SU-DHL-6 (cell line): ENCODE data around the gene NUP58.

Experiments used
- H2AFZ ChIP-seq: fragments of 200-600 bp; sonication (generic); 2 replicates; pipeline ENCODE4 v1.6.1; 2014; ENCODE audit warnings: low read depth, mild to moderate bottlenecking, moderate library complexity, mixed read lengths, antibody characterized with exemption, low read length; ENCODE audit not compliant: severe bottlenecking
- H3F3A ChIP-seq: fragments of 200-600 bp; shearing (Covaris generic); 2 replicates; pipeline ENCODE4 v1.6.0; 2016; ENCODE audit warnings: antibody characterized with exemption, mild to moderate bottlenecking; ENCODE audit not compliant: insufficient read depth
- H3K27ac ChIP-seq: fragments of 200-600 bp; sonication (generic); 2 replicates; pipeline ENCODE4 v1.5.1; 2016; ENCODE audit warnings: low read depth, mild to moderate bottlenecking, low read length, moderate library complexity, mixed read lengths
- H3K27me3 ChIP-seq: fragments of 200-600 bp; sonication (generic), shearing (Covaris generic); 2 replicates; pipeline ENCODE4 v1.6.0; 2014; ENCODE audit warnings: mild to moderate bottlenecking, low read length
- H3K36me3 ChIP-seq: fragments of 200-600 bp; sonication (generic); 2 replicates; pipeline ENCODE4 v1.6.1; 2014; ENCODE audit warnings: mild to moderate bottlenecking, low read length, mixed read lengths
- H3K4me2 ChIP-seq: fragments of 300-600, 200-600 bp; shearing (Covaris generic), sonication (generic); 2 replicates; pipeline ENCODE4 v1.6.0; 2014; ENCODE audit warnings: low read length, low read depth, mild to moderate bottlenecking; ENCODE audit not compliant: poor library complexity, severe bottlenecking
- H3K4me3 ChIP-seq: fragments of 200-600 bp; sonication (generic); 2 replicates; pipeline ENCODE4 v1.5.1; 2014; ENCODE audit warnings: antibody characterized with exemption, low read length, mild to moderate bottlenecking, mixed read lengths; ENCODE audit not compliant: insufficient read depth, poor library complexity, severe bottlenecking
- H3K79me2 ChIP-seq: fragments of 200-600 bp; sonication (generic); 2 replicates; pipeline ENCODE4 v1.6.1; 2014; ENCODE audit warnings: mild to moderate bottlenecking, low read length, moderate library complexity; ENCODE audit not compliant: insufficient read depth
- H3K9ac ChIP-seq: fragments of 200-600 bp; sonication (generic); 2 replicates; pipeline ENCODE4 v1.7.0; 2014; ENCODE audit warnings: mild to moderate bottlenecking, low read length
- H3K9me2 ChIP-seq: fragments of 200-600 bp; sonication (generic); replicated peaks from 2 replicates; pipeline ENCODE4 v1.6.1; 2014; ENCODE audit warnings: low read length; ENCODE audit not compliant: insufficient read depth
- H3K9me3 ChIP-seq: fragments of 200-600 bp; sonication (generic); 2 replicates; pipeline ENCODE4 v1.6.1; 2014; ENCODE audit warnings: low read length, mixed read lengths; ENCODE audit not compliant: insufficient read depth
- H4K20me1 ChIP-seq: fragments of 200-600 bp; sonication (generic); 2 replicates; pipeline ENCODE4 v1.6.1; 2014; ENCODE audit warnings: low read depth, mild to moderate bottlenecking, antibody characterized with exemption, low read length, moderate library complexity, mixed read lengths
- EZH2phosphoT487 ChIP-seq: fragments of 200-600 bp; sonication (generic), shearing (Covaris generic); conservative IDR thresholded peaks from 2 replicates; pipeline ENCODE4 v1.6.1; 2018; ENCODE audit warnings: mild to moderate bottlenecking, antibody characterized with exemption, low read length, moderate library complexity, mixed read lengths
- TF ChIP-seq, protein P1 (sequence below): fragments of 200-600 bp; sonication (generic); IDR thresholded peaks from one replicate; pipeline ENCODE4 v1.5.1; 2017; ENCODE audit warnings: antibody characterized with exemption, mild to moderate bottlenecking, low read length, moderate library complexity; ENCODE audit not compliant: insufficient read depth, poor library complexity, severe bottlenecking

The NUP58 gene

DNA sequence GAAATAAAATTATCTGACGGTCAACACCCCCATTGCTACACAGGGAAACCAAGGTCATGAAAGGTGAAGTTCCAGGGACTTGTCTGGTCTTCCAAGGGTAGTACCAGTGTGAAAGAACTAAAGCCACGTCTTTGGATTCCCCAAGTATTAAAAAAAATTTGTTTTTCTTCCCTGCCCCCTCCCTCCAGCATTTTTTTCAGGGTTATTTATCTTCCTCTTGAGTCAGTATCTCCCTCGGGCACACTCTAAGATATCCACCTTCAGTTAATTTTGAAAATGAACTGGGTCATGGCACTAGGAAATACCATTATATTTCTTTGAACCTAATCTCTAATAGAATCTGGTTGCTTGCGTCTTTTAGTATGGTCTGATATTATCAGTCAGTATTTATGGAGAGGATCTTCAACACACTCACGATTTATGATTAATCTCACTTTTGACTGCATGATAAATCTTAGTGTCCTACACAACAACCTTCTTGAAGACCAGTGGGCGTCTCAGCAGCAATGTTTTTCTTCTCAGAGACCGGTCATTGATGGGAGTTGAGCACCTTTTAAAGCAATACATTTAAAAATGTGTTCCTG is 79.4 kb downstream of the NUP58 start:
- no peaks in the 10 kb centered on the region for H3K9me3 ChIP-seq
- no peaks in the 10 kb centered on the region for H3K9me2 ChIP-seq
- TF ChIP-seq, protein P1, sequence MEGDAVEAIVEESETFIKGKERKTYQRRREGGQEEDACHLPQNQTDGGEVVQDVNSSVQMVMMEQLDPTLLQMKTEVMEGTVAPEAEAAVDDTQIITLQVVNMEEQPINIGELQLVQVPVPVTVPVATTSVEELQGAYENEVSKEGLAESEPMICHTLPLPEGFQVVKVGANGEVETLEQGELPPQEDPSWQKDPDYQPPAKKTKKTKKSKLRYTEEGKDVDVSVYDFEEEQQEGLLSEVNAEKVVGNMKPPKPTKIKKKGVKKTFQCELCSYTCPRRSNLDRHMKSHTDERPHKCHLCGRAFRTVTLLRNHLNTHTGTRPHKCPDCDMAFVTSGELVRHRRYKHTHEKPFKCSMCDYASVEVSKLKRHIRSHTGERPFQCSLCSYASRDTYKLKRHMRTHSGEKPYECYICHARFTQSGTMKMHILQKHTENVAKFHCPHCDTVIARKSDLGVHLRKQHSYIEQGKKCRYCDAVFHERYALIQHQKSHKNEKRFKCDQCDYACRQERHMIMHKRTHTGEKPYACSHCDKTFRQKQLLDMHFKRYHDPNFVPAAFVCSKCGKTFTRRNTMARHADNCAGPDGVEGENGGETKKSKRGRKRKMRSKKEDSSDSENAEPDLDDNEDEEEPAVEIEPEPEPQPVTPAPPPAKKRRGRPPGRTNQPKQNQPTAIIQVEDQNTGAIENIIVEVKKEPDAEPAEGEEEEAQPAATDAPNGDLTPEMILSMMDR = no peak
- TF ChIP-seq EZH2phosphoT487 = no peak
- H3K4me2 ChIP-seq = no peak overlapping the region
- no peaks in the 10 kb centered on the region for H3K79me2 ChIP-seq
- H4K20me1 ChIP-seq = no peaks in the 10 kb centered on the region
- no peak overlapping the region for H3K27ac ChIP-seq
- H3K9ac ChIP-seq = no peak overlapping the region
- H3K36me3 ChIP-seq = no peaks in the 10 kb centered on the region
- no peak overlapping the region for H2AFZ ChIP-seq
- H3K27me3 ChIP-seq = no peaks in the 10 kb centered on the region
- no peak overlapping the region for H3K4me3 ChIP-seq
- no peaks in the 10 kb centered on the region for H3F3A ChIP-seq

DNA sequence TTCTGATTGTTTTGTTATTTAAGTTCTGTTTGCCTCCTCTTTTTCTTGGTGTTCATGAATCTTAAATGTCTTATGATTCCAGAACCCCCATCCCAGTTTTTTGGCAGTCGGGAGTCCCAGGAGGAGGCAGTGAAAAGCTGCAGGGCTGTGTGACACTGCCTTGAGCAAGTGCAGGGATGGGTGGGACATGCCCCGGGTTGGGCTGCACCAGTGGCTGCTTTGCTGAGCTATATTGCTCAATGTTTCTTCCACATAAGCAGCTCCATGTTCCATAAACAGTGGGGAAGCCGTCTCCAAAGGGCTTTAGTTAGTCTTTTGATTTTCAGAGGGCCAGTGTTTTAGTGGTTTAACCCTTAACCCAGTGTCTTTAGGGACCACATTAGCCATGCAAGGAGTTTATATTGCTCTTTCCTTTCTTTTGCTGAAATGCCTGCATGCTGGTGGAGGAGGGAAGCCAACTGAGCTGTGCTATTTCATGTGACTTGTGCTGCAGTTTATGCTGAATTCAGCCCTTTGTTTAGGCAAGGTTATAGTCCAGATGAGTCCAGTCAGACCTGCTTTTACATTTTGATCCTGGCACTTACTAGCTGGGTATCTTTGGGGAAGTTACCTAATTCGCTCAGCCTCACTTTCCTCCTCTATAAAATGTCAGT is 83.5 kb downstream of the NUP58 start:
- no peak overlapping the region for H3K27ac ChIP-seq
- no peaks in the 10 kb centered on the region for H4K20me1 ChIP-seq
- H3K9me3 ChIP-seq = no peaks in the 10 kb centered on the region
- H3K36me3 ChIP-seq = no peaks in the 10 kb centered on the region
- H3K9ac ChIP-seq = no peak overlapping the region
- H3K27me3 ChIP-seq = no peaks in the 10 kb centered on the region
- no peaks in the 10 kb centered on the region for H3F3A ChIP-seq
- H3K79me2 ChIP-seq = no peaks in the 10 kb centered on the region
- no peak overlapping the region for H2AFZ ChIP-seq
- no peak overlapping the region for H3K4me2 ChIP-seq
- TF ChIP-seq EZH2phosphoT487 = no peak
- TF ChIP-seq, protein P1 = no peak
- H3K4me3 ChIP-seq = no peak overlapping the region
- H3K9me2 ChIP-seq = no peaks in the 10 kb centered on the region

GRCh38 chr13:25391932-25392331 is 90.5 kb downstream of the NUP58 start:
- H2AFZ ChIP-seq = no peak overlapping the region
- H3K27ac ChIP-seq = no peak overlapping the region
- no peaks in the 10 kb centered on the region for H3K9me3 ChIP-seq
- H3K4me3 ChIP-seq = no peak overlapping the region
- no peak overlapping the region for H3K4me2 ChIP-seq
- no peak overlapping the region for H3K9ac ChIP-seq
- H4K20me1 ChIP-seq = no peaks in the 10 kb centered on the region
- TF ChIP-seq, protein P1 = no peak
- no peak for TF ChIP-seq EZH2phosphoT487
- no peaks in the 10 kb centered on the region for H3K36me3 ChIP-seq
- H3F3A ChIP-seq = no peaks in the 10 kb centered on the region
- H3K27me3 ChIP-seq = no peaks in the 10 kb centered on the region
- H3K79me2 ChIP-seq = no peaks in the 10 kb centered on the region
- no peaks in the 10 kb centered on the region for H3K9me2 ChIP-seq
